CD4-positive, CD25-positive, alpha-beta regulatory T cell (primary cell): ENCODE measurements around the gene ZNF462. TPM values are rescaled to one million over a fixed set of nuclear protein-coding genes. Genes with fewer than 3 reads are reported as not detected.
"Not testable (repeated sequence)": the region's sequence is repeated elsewhere in the genome, so short reads cannot be mapped to it uniquely, and the experiment has no call there.

ENCODE experiments used
- ATAC-seq, 2 donors: fragments of 150-1000 bp; cut with Tn5 transposase; one replicate each; pipeline ENCODE4 v1.10.0; 2021; ENCODE audit warnings: low read depth in 2 of 2, moderate number of reproducible peaks in 2 of 2, moderate library complexity in 1 of 2
- DNase-seq, 3 donors: peaks; one replicate each; pipeline versions ENCODE4 v3.0.0 to v3.0.0-alpha.2; 2012 to 2022; ENCODE audit warnings: mixed read lengths in 1 of 3
- H3K27ac ChIP-seq: one replicate; pipeline ENCODE4 v1.7.0; 2013; ENCODE audit warnings: mild to moderate bottlenecking, low read length; ENCODE audit not compliant: insufficient read depth, poor library complexity, severe bottlenecking
- H3K27me3 ChIP-seq: one replicate; pipeline ENCODE4 v1.7.0; 2013; ENCODE audit warnings: low read length; ENCODE audit not compliant: control insufficient read depth, insufficient read depth
- H3K36me3 ChIP-seq: one replicate; pipeline ENCODE4 v1.7.0; 2013; ENCODE audit warnings: mild to moderate bottlenecking, low read length, moderate library complexity; ENCODE audit not compliant: control insufficient read depth, insufficient read depth
- H3K4me1 ChIP-seq: 2 replicates; pipeline ENCODE4 v1.7.0; 2013; ENCODE audit warnings: mild to moderate bottlenecking, low read length; ENCODE audit not compliant: insufficient read depth, control insufficient read depth, poor library complexity, severe bottlenecking
- H3K4me3 ChIP-seq: one replicate; pipeline ENCODE4 v1.7.0; 2013; ENCODE audit warnings: low read depth, mild to moderate bottlenecking, low read length, moderate library complexity
- H3K9me3 ChIP-seq, 2 experiments: 1 replicate in 1 of 2; 2 replicates in 1 of 2; pipeline ENCODE4 v1.7.0; 2013; ENCODE audit warnings: low read length in 2 of 2, mild to moderate bottlenecking in 1 of 2, moderate library complexity in 1 of 2; ENCODE audit not compliant: control insufficient read depth in 2 of 2
- H3K27ac Mint-ChIP-seq, 3 donors: one replicate each; pipeline ENCODE4 v1.8.0; 2020 to 2022; ENCODE audit warnings: mild to moderate bottlenecking in 3 of 3, mixed read lengths in 3 of 3, moderate library complexity in 2 of 3
- H3K27me3 Mint-ChIP-seq: one replicate; pipeline ENCODE4 v1.8.0; 2022; ENCODE audit warnings: mild to moderate bottlenecking, mixed read lengths
- H3K36me3 Mint-ChIP-seq: one replicate; pipeline ENCODE4 v1.8.0; 2020; ENCODE audit warnings: mixed read lengths
- H3K4me1 Mint-ChIP-seq, 4 donors: one replicate each; pipeline ENCODE4 v1.8.0; 2020 to 2022; ENCODE audit warnings: mixed read lengths in 4 of 4, mild to moderate bottlenecking in 1 of 4
- H3K4me3 Mint-ChIP-seq, 4 donors: one replicate each; pipeline ENCODE4 v1.8.0; 2020 to 2022; ENCODE audit warnings: mild to moderate bottlenecking in 4 of 4, mixed read lengths in 4 of 4, moderate library complexity in 3 of 4
- H3K9me3 Mint-ChIP-seq, 7 donors: one replicate each; pipeline ENCODE4 v1.8.0; 2020 to 2022; ENCODE audit warnings: mixed read lengths in 7 of 7, mild to moderate bottlenecking in 3 of 7, moderate library complexity in 2 of 7
- polyA plus RNA-seq, 4 donors: library from polyadenylated mRNA; unstranded; fragments of 300-500 nt; fragmentation: Illumina TruSeq; gene quantifications; one replicate each; pipeline ENCODE4 v1.2.3, GENCODE V29; 2021
- total RNA-seq: library from RNA; stranded (reverse); gene quantifications from one replicate; pipeline ENCODE4 v1.2.3, GENCODE V29; 2022

ZNF462 gene
- total and polyA plus RNA-seq, 5 donors from 2014 or later, result 0.62 to 1.7 TPM; not detected in 3

- Mint-ChIP-seq H3K4me3 (no peak overlapping the region), H3K4me1 (no peaks in the 10 kb centered on the region), H3K9me3 (peaks cover 0 to 2% (median 0%) of the 10 kb centered on the region in 7 donors), H3K27me3 (no peaks in the 10 kb centered on the region), H3K36me3 (no peaks in the 10 kb centered on the region), H3K27ac (no peak overlapping the region)
- no peak for DNase-seq
- Histone ChIP-seq H3K36me3 (no peaks in the 10 kb centered on the region), H3K9me3 (no peaks in the 10 kb centered on the region), H3K4me3 (no peak overlapping the region), H3K27me3 (no peaks in the 10 kb centered on the region), H3K4me1 (no peaks in the 10 kb centered on the region), H3K27ac (no peak overlapping the region)
- no peak for ATAC-seq
Observed at GRCh38 chr9:106982636-106983035, 119.7 kb downstream of the ZNF462 start.

GRCh38 chr9:106983346-106983745, 120.4 kb downstream of the ZNF462 start:
- Histone ChIP-seq H3K4me1 (no peaks in the 10 kb centered on the region), H3K27me3 (no peaks in the 10 kb centered on the region), H3K4me3 (no peak overlapping the region), H3K9me3 (no peaks in the 10 kb centered on the region), H3K27ac (no peak overlapping the region), H3K36me3 (no peaks in the 10 kb centered on the region)
- Mint-ChIP-seq H3K36me3 (no peaks in the 10 kb centered on the region), H3K27me3 (no peaks in the 10 kb centered on the region), H3K4me1 (no peaks in the 10 kb centered on the region), H3K4me3 (no peak overlapping the region), H3K27ac (no peak overlapping the region), H3K9me3 (peaks cover 0 to 3% (median 2%) of the 10 kb centered on the region in 7 donors)
- ATAC-seq, result no peak
- DNase-seq, result no peak

GRCh38 chr9:106989904-106990303, 126.9 kb downstream of the ZNF462 start:
- not testable (repeated sequence) for H3K27ac ChIP-seq, H3K4me3 Mint-ChIP-seq, H3K4me1 ChIP-seq, H3K9me3 ChIP-seq, DNase-seq, H3K9me3 Mint-ChIP-seq, H3K4me3 ChIP-seq, H3K27me3 Mint-ChIP-seq, H3K27ac Mint-ChIP-seq, H3K27me3 ChIP-seq, ATAC-seq, H3K36me3 Mint-ChIP-seq, H3K4me1 Mint-ChIP-seq, H3K36me3 ChIP-seq

GRCh38 chr9:106992186-106992585, 129.2 kb downstream of the ZNF462 start:
- Histone ChIP-seq H3K27me3 (no peaks in the 10 kb centered on the region), H3K9me3 (no peaks in the 10 kb centered on the region), H3K4me3 (no peak overlapping the region), H3K4me1 (no peaks in the 10 kb centered on the region), H3K27ac (no peak overlapping the region), H3K36me3 (no peaks in the 10 kb centered on the region)
- ATAC-seq (no peak), DNase-seq (no peak)
- Mint-ChIP-seq H3K36me3 (no peaks in the 10 kb centered on the region), H3K4me1 (no peaks in the 10 kb centered on the region), H3K27ac (no peak overlapping the region), H3K9me3 (peaks cover 0 to 15% (median 4%) of the 10 kb centered on the region in 7 donors), H3K4me3 (no peak overlapping the region), H3K27me3 (no peaks in the 10 kb centered on the region)

GRCh38 chr9:106993603-106994002, 130.6 kb downstream of the ZNF462 start:
- no peaks in the 10 kb centered on the region for H3K27me3 ChIP-seq
- no peak overlapping the region for H3K27ac Mint-ChIP-seq
- peaks cover 0 to 14% (median 2%) of the 10 kb centered on the region in 7 donors for H3K9me3 Mint-ChIP-seq

GRCh38 chr9:106994463-106994862, 131.5 kb downstream of the ZNF462 start:
- Histone ChIP-seq H3K27me3 (no peaks in the 10 kb centered on the region), H3K9me3 (no peaks in the 10 kb centered on the region), H3K4me1 (no peaks in the 10 kb centered on the region), H3K36me3 (no peaks in the 10 kb centered on the region), H3K27ac (no peak overlapping the region), H3K4me3 (no peak overlapping the region)
- Mint-ChIP-seq H3K36me3 (no peaks in the 10 kb centered on the region), H3K4me3 (no peak overlapping the region), H3K9me3 (peaks cover 0 to 14% (median 2%) of the 10 kb centered on the region in 7 donors), H3K27ac (no peak overlapping the region), H3K4me1 (no peaks in the 10 kb centered on the region), H3K27me3 (no peaks in the 10 kb centered on the region)
- DNase-seq, result no peak
- no peak for ATAC-seq

More at GRCh38 chr9:106993603-106994002, 130.6 kb downstream of the ZNF462 start:
- ATAC-seq (no peak), DNase-seq (no peak)
- Histone ChIP-seq H3K36me3 (no peaks in the 10 kb centered on the region), H3K4me3 (no peak overlapping the region), H3K27ac (no peak overlapping the region), H3K4me1 (no peaks in the 10 kb centered on the region), H3K9me3 (no peaks in the 10 kb centered on the region)
- Mint-ChIP-seq H3K27me3 (no peaks in the 10 kb centered on the region), H3K4me1 (no peaks in the 10 kb centered on the region), H3K36me3 (no peaks in the 10 kb centered on the region), H3K4me3 (no peak overlapping the region)

GRCh38 chr9:107000218-107000617, 137.3 kb downstream of the ZNF462 start:
- DNase-seq (no peak), ATAC-seq (no peak)
- Histone ChIP-seq H3K27me3 (no peaks in the 10 kb centered on the region), H3K4me3 (no peak overlapping the region), H3K9me3 (no peaks in the 10 kb centered on the region), H3K27ac (no peak overlapping the region), H3K36me3 (no peaks in the 10 kb centered on the region), H3K4me1 (no peaks in the 10 kb centered on the region)
- Mint-ChIP-seq H3K4me3 (no peak overlapping the region), H3K9me3 (peaks cover 0 to 7% (median 1%) of the 10 kb centered on the region in 7 donors), H3K36me3 (no peaks in the 10 kb centered on the region), H3K27me3 (no peaks in the 10 kb centered on the region), H3K4me1 (no peaks in the 10 kb centered on the region), H3K27ac (no peak overlapping the region)

- DNase-seq (no peak), ATAC-seq (no peak)
- no peaks in the 10 kb centered on the region for H3K4me1 ChIP-seq
- no peaks in the 10 kb centered on the region for H3K36me3 Mint-ChIP-seq
- no peaks in the 10 kb centered on the region for H3K36me3 ChIP-seq
- H3K27me3 ChIP-seq, result no peaks in the 10 kb centered on the region
- H3K9me3 ChIP-seq, result no peaks in the 10 kb centered on the region
- H3K4me1 Mint-ChIP-seq, result no peaks in the 10 kb centered on the region
- no peak overlapping the region for H3K4me3 ChIP-seq
- H3K9me3 Mint-ChIP-seq, result peaks cover 0 to 6% (median 3%) of the 10 kb centered on the region in 7 donors
- no peak overlapping the region for H3K4me3 Mint-ChIP-seq
- no peak overlapping the region for H3K27ac ChIP-seq
- no peak overlapping the region for H3K27ac Mint-ChIP-seq
- H3K27me3 Mint-ChIP-seq, result no peaks in the 10 kb centered on the region
Observed at GRCh38 chr9:107005201-107005600, 142.2 kb downstream of the ZNF462 start.
